Measurements from ENCODE around the gene WDFY4.

DNA sequence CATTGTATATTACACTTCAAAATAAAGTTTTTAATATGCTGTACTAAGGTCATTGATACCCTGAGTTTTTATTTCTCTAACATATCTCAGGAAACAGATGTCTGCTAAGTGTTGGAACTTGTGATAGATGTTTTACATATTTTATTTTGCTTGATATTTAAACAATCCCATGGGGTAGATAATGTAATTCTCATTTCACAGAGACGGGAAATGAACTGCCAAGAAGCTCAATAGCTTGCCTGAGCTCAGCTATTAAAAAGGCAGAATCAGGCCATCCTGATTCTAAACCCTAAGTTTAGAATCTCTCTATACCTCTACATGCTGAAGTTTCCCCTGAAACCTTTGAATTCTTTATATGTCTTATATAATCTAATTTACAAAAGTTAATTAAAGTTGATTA is 128.6 kb downstream of the WDFY4 start:
- TF ChIP-seq EZH2phosphoT487 (IDR thresholded peaks at IDR 0.05; ENCODE audit: insufficient read depth, low read depth) (no peak), EZH2 (IDR thresholded peaks at IDR 0.05; ENCODE audit: insufficient read depth, poor library complexity, severe bottlenecking) (no peak)
